ENCODE measurements around the gene CDC73. TPM values are rescaled to one million over a fixed set of nuclear protein-coding genes. Genes with fewer than 3 reads are reported as not detected.

CDC73 gene
- total and polyA plus RNA-seq, 9 of the 15 experiments (the other 6 are each of a cell fraction or from before 2014, with no cell fraction given) = 19.0 to 61.7 (median 30.1) TPM

DNA sequence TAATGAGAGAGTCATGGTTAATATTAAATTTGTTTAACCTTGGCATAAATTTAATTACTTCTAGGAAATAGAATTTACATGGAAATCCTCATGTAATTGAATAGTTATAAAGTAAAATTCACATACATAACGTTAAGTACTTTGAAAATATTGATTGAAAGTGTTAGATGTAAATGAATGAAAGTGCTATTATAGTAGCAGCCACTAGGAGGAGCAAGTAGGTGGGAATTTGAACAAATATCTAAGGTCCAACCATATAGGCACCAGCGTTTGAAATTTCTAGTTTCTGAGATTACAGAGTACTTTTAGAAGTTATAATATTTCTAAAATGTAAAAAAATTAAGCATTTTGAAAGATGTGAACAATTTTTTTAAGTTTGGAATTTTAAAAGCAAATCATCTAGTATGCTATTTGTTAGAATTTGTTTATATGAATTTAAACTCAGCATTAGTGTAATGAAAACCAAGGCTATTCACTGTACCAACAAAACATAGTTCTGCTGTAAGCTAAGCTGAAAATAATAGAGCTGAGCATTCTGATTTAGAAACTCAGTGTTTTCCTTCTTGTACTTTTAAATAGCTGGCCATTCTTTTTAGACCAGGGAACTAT lies 61.3 kb downstream of the CDC73 start (continued):
- TF ChIP-seq, protein P1, sequence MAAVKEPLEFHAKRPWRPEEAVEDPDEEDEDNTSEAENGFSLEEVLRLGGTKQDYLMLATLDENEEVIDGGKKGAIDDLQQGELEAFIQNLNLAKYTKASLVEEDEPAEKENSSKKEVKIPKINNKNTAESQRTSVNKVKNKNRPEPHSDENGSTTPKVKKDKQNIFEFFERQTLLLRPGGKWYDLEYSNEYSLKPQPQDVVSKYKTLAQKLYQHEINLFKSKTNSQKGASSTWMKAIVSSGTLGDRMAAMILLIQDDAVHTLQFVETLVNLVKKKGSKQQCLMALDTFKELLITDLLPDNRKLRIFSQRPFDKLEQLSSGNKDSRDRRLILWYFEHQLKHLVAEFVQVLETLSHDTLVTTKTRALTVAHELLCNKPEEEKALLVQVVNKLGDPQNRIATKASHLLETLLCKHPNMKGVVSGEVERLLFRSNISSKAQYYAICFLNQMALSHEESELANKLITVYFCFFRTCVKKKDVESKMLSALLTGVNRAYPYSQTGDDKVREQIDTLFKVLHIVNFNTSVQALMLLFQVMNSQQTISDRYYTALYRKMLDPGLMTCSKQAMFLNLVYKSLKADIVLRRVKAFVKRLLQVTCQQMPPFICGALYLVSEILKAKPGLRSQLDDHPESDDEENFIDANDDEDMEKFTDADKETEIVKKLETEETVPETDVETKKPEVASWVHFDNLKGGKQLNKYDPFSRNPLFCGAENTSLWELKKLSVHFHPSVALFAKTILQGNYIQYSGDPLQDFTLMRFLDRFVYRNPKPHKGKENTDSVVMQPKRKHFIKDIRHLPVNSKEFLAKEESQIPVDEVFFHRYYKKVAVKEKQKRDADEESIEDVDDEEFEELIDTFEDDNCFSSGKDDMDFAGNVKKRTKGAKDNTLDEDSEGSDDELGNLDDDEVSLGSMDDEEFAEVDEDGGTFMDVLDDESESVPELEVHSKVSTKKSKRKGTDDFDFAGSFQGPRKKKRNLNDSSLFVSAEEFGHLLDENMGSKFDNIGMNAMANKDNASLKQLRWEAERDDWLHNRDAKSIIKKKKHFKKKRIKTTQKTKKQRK (IDR thresholded peaks at IDR 0.05; ENCODE audit: borderline replicate concordance, low read depth, low read length) = no peak
- TF ChIP-seq TSC22D4 (tag; IDR thresholded peaks at IDR 0.05) = no peak
- no peak for TF ChIP-seq TRIM24 (IDR thresholded peaks at IDR 0.05)
- TF ChIP-seq SMAD3 (CRISPR knock-in tag; conservative IDR thresholded peaks at IDR 0.05) = 0 out of 2 replicates have a peak, but pooled peaks have one; percentile 19
- TF ChIP-seq GTF3C2 (IDR thresholded peaks at IDR 0.05; ENCODE audit: borderline replicate concordance, extremely low read depth, insufficient read length) = no peak
- TF ChIP-seq SIN3A (IDR thresholded peaks at IDR 0.05; ENCODE audit: borderline replicate concordance in 2 of 2, control insufficient read depth in 1 of 2, low read depth in 2 of 2, low read length in 2 of 2) = no peak
